NCI-H146 (cell line): ENCODE data around the gene NDOR1.
"Not testable (repeated sequence)": the region's sequence is repeated elsewhere in the genome, so short reads cannot be mapped to it uniquely, and the experiment has no call there.

ENCODE experiments used
- DNase-seq: peaks from one replicate; lab custom pipeline; 2025; lab: John Stamatoyannopoulos, UW

The NDOR1 gene

DNA sequence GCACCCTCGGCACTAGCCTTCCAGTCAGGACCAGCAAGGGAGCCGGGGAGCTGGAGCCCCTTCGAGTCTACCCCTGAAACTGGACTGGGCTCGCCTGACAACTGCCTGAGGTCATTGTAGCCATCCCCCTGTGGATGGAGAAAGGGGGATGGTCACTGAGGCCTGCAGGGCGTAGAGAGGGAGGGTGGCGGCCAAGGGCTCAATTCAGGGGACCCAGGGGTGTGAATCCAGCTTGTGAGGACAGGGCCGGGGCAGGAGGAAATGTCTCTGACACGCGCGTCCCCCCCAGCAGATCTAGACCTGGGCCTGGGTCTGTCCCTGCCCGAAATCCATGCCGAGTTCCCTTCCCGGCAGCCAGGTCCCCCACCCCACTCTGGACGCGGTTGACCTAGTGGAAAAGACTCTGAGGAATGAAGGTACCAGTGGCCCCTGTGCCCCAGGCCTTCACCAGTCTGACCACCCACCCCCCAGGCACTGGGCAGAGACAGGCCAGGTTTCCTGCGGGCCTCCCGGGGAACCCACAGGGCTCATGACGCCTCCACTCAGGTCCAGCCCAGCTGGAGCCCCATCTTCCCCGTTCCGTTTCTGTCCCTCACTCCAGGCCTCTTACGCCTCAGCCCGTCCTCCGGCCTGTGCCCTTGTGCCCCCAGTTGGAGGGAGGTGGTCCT lies 26.0 kb downstream of the NDOR1 start:
- no peak for DNase-seq

DNA sequence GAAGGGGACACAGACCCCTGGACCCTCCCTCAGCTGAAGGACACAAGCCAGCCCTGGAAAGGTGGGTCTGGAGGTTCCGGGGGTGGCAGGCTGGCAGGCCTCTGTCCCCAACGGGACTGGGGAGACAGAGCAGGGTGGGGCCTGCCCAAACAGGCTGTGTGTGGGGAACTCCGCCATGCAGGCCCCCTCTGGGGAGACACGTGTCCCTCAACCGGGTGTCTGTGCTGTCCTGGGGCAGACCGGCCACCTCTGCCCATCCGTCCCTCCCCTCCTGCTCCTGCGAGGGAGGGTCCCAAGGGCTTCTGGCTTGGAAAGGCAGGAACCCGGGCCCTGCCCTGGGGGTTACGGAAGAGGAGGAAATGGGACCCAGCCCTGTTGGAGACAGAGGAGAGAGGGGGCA lies 26.6 kb downstream of the NDOR1 start:
- DNase-seq = no peak

DNA sequence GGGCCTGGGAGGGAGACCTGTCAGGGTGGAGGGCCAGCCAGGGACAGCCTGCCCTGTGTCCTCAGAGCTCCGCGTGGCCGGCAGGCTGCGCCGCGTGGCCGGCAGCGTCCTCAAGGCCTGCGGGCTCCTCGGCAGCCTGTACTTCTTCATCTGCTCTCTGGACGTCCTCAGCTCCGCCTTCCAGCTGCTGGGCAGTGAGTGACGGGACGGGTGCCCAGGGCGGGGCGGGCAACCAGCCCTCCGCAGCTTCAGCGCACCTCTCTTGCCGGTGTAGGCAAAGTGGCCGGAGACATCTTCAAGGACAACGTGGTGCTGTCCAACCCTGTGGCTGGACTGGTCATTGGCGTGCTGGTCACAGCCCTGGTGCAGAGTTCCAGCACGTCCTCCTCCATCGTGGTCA lies 27.0 kb downstream of the NDOR1 start:
- no peak for DNase-seq

DNA sequence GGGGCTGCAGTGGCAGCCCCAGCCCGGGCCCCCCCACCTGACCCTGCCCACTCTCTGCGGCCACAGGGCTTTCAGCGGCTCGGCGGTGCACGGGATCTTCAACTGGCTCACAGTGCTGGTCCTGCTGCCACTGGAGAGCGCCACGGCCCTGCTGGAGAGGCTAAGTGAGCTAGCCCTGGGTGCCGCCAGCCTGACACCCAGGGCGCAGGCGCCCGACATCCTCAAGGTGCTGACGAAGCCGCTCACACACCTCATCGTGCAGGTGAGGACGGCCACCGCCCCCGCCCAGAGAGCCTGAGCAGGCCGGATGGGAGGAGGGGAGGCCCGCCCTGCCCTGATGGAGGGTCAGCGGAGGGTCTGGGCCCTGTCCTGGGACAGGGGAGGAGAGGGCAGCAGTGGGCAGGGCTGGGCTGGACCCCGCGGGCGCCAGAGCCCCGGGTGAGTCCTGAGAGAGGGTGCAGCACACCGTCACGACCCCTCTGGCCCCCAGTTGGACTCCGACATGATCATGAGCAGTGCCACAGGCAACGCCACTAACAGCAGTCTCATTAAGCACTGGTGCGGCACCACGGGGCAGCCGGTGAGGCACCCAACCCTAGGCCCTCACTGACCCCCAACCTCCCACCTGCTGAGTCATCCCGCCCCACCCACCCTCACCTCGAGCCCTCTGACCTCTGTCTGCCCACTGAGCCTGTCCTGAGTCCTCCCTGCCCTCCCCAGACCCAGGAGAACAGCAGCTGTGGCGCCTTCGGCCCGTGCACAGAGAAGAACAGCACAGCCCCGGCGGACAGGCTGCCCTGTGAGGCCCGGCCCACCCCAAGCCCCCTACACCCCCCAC lies 27.9 kb downstream of the NDOR1 start:
- no peak for DNase-seq

DNA sequence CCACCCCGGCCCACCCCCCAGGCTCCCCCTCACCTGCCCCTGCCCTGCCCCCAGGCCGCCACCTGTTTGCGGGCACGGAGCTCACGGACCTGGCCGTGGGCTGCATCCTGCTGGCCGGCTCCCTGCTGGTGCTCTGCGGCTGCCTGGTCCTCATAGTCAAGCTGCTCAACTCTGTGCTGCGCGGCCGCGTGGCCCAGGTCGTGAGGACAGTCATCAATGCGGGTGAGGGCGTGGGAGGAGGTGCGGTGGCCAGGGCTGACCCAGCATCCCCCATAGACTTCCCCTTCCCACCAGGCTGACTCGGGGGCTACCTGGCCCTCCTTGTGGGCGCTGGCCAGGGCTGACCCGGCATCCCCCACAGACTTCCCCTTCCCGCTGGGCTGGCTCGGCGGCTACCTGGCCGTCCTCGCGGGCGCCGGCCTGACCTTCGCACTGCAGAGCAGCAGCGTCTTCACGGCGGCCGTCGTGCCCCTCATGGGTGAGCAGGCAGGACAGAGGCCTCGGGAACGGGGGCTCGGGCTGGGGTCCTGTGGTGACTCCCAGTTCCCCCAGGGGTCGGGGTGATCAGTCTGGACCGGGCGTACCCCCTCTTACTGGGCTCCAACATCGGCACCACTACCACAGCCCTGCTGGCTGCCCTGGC lies 28.7 kb downstream of the NDOR1 start:
- DNase-seq = peak; percentile 42

DNA sequence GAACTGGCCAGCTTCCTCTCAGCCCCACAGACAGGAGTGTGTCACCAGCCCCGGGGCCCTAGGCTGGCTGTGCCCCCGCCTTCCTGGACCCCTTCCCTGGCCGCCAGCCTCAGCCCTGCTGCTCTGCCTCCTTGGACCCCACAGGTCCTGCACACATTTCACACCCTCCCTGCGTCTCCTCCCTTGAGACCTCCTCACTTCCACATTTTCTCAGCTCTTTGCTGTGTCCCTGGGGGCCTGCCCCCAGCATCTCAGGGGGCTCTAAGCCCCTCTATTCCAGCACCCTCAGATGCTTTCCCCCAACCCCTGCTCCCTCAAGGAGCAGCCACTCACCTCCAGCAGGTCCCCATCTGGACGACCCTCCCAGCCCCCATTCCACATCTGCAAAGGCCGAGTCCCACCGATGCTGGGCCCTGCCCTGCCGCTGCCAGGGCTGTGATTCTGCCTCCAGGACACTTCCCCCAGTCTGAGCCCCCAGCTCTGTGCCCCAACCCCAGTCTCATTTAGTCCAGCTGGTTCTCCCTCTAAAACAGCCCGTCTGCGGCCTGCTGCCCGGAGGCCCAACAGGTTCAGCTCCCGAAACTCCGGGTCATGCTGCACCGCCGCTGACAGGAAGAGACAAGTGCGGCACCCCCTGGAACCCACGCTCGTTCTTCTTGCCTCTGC lies 29.4 kb downstream of the NDOR1 start:
- DNase-seq = no peak

DNA sequence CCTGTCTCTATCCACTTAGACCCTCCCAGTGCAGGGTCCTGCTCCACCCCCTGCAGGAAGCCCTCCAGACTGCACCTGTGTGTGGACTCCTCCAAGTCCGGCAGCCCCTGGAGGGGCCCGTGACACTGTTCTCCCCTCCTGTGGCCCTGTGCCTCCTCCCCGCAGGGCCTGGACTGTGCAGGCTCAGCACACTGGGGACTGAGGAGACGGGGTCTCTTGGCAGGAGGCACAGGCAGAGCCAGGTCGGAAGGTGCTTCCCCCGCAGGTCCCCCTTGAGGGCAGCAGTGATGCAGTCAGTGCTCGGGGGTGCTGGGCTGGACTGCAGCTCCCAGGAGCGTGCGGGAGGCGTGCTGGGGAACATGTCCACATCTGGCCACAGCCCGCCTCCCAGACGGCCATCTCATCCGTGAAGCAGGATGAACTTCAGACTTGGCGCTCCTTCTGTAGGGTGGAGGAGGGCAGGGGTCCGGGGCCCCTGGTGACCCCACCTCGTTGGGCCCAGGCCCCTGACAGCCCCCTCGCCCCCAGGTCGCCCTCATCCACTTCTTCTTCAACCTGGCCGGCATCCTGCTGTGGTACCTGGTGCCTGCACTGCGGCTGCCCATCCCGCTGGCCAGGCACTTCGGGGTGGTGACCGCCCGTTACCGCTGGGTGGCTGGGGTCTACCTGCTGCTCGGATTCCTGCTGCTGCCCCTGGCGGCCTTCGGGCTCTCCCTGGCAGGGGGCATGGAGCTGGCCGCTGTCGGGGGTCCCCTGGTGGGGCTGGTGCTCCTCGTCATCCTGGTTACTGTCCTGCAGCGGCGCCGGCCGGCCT lies 30.1 kb downstream of the NDOR1 start:
- DNase-seq = peak; percentile 39

DNA sequence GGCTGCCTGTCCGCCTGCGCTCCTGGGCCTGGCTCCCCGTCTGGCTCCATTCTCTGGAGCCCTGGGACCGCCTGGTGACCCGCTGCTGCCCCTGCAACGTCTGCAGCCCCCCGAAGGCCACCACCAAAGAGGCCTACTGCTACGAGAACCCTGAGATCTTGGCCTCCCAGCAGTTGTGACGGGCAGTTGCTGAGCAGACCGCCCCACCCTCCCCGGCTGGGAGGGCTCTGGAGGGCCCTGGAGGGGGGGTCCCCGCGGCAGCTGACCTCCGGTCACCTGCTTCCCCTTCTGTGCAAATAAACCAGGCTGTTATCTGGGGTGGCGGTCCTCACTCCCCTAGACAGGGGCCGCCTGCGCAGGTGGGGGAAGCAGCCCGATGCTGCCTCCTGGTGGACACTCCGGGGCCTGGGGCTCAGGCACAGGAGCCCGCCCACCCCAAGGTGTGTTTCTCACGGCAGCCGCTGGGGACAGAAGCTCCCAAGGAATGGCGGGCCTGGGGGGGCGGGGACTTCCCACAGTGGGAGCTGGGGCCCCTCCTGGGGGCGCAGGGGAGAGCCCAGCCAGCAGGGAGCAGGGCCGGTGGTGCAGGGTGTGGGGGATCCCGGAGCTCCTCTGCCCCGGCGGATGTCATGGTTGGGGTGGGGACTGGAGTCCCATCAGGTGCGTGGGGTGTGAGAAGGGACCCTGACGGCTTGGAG lies 30.9 kb downstream of the NDOR1 start:
- DNase-seq = peak; percentile 86

DNA sequence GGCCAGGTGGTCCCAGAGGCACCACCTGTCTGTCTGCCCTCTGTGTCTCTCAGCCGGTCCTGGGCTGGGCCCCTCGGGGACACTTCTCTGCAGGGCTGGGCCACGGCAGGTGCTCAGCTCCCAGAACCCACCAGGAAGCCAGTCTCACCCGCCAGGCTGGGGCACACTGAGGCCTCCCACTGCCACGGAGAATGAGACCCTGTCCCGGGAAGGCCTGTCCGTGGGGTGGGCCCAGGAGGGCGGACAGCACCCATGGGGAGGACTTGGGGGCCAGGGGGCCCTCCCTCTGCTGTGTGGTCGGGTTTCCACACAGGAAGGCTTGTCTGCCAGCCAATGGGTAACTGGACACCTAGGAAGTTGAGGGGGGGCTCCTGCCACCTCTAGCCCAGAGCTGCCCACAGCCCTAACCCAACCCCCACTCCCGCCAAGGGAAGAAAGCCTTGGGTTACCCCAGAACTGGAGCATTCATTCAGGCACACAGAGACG lies 31.5 kb downstream of the NDOR1 start:
- peak; percentile 44 for DNase-seq

DNA sequence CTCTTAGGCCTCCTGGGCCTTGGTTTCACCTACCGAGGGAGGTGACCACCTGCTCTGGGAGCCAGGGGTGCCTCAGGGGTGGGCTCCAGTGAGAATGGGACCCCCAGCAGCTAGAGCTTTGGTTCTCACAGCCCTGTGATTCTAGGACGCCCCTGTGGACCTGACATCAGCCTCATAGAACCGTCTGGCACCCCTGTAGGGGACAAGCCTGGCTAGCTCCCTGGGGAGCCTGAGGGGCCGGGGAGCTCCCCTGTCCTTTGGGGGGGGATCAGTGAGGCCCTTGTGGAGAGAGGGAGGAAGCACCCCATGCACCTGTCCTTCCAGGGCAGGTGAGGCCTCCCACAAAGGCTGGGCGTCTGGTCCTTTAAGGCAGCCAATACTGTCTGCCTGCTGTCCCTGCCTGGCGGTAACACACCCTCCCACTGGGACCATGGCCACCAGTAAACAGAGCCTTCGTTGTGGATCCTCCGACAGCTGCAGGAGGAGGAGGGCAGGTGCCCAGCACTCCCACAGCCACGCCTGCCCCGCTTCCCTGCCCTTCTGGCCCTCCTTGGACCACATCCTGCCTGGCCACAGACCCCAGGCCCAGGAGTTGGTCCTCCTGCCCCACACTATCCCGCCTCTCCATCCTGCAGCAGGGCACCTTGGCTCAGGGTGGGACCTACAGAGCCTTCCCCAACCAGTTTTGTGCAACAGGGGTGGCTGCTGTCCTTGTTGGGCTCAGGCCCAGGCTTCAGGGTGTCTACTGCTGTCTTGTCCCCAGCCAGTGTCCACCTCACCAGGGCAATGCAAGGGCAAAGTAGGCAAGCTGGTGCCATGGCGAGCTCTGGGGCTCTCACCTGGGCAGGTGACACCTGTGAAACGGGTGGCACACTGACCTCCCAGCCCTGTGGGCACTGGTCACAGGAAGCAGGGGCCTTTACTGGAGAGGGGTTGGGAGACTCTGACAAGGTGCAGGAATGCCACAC lies 32.5 kb downstream of the NDOR1 start:
- DNase-seq = peak; percentile 88

DNA sequence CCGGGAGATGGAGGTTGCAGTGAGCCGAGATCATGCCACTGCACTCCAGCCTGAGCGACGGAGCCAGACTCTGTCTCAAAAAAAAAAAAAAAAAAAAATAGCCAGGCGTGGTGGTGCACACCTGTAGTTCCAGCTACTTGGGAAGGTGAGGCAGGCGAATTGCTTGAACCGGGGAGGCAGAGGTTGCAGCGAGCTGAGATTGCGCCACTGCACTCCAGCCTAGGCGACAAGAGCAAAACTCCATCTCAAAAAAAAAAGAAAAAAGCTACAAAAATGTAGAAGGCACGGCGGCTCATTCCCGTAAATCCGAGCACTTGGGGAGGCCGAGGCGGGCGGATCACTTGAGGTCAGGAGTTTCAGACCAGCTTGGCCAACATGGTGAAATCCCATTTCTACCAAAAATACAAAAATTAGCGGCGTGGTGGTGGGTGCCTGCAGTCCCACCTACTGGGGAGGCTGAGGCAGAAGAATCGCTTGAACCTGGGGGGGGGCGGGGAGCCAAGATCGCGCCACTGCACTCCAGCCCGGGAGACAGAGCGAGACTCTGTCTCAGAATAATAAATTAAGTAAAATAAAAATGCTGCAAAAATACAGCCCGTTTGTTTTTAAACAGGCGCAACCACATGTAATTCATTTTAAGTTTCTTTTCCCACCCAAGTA lies 34.2 kb downstream of the NDOR1 start:
- DNase-seq = not testable (repeated sequence)

DNA sequence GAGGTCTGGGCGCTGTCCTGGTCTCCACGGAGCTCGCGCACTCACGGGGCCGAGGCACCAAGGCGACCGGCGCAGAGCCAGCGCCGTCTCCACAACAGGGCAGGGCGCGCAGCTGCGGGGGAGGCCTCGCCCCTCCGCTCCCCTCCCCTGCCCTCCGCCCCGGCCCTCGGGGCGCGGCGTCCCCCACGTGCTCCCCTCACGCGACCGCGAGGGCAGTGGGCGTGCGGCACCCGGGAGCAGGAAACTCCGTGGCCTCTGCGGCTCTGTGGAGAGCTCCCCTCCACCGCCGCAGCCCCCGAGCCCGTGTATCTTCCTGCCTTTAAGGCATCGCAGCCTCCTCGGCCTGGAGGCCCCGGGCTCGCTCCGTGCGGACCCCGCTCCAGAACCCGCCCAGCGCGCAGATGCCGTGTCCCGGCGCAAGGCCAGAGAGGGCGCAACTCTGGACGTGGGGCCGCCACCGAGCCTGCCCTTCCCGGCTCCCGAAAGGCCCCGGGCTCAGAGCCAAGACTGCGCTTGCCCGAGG lies 34.9 kb downstream of the NDOR1 start:
- DNase-seq = peak; percentile 69

DNA sequence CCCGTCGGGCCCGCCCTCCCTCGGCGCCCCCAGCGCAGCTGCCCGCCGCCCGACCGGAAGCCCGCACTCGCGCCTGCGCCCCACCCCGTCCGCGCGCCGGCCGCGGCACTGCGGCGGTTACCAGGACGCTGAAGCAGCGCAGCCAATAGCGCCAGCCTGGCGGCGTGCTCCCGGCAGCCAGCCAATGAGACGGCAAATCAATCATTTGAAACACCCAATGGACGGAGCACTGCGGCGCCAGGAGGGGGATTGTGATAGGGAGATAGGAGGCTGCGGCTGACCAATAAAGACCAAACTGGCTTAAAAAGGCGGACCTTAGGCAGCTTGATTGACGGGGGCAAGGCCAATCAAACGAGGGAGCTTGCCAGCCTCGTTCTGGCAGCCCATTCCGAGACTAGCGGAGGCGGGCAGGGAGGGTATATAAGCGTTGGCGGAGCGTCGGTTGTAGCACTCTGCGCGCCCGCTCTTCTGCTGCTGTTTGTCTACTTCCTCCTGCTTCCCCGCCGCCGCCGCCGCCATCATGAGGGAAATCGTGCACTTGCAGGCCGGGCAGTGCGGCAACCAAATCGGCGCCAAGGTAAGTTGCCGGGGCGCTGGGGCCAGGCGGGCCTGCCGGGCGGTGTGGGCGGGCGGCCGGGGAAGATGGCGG lies 35.5 kb downstream of the NDOR1 start, which contains the start of gene TUBB4B:
Gene TUBB4B (plus strand): TSS at position 447 of the 649 bp plus-strand sequence. CDS start 74 bp downstream, at position 521.
- peak; percentile 99 for DNase-seq

DNA sequence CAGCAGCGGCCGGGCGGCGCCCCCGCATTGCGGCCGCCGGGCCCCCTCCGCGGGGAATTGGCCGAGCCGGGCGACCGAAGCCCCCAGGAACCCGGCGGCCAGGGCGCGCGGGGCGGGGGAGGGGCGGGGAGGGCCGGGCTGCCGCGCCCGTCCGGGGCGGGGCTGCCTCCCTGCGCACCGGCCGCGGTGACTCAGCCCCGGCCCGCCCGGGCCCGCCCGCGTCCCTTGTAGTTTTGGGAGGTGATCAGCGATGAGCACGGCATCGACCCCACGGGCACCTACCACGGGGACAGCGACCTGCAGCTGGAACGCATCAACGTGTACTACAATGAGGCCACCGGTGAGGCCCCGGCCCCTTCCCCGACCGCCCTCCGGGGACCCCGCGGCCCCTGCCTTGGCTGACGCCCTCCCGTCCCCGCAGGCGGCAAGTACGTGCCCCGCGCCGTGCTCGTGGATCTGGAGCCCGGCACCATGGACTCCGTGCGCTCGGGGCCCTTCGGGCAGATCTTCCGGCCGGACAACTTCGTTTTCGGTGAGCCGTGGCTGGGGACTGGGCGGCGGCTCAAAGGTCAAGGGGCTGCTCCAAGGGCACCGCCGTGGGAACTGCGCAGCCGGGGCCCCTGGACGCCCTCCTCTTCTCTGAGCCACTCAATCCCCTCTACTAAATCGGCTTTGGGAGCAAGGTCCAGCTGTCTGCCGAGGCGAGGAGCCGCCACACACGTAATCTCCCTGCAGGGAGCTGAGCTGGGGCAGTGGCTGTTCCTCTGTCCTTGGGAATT lies 36.2 kb downstream of the NDOR1 start:
- peak; percentile 38 for DNase-seq

DNA sequence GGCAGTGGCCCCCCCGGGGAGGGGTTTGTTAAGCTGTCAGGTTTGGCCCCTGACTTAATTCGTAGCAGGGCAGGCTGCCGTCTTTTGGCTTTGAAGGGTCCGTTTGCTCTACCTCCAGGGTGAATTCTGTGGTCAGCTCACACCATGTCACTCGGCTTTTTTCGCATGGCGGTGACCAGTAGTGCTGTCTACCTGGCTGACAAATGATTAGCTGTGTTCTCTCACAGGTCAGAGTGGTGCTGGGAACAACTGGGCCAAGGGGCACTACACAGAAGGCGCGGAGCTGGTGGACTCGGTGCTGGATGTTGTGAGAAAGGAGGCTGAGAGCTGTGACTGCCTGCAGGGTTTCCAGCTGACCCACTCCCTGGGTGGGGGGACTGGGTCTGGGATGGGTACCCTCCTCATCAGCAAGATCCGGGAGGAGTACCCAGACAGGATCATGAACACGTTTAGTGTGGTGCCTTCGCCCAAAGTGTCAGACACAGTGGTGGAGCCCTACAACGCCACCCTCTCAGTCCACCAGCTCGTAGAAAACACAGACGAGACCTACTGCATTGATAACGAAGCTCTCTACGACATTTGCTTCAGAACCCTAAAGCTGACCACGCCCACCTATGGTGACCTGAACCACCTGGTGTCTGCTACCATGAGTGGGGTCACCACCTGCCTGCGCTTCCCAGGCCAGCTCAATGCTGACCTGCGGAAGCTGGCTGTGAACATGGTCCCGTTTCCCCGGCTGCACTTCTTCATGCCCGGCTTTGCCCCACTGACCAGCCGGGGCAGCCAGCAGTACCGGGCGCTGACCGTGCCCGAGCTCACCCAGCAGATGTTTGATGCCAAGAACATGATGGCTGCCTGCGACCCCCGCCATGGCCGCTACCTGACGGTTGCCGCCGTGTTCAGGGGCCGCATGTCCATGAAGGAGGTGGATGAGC lies 37.0 kb downstream of the NDOR1 start:
- no peak for DNase-seq

DNA sequence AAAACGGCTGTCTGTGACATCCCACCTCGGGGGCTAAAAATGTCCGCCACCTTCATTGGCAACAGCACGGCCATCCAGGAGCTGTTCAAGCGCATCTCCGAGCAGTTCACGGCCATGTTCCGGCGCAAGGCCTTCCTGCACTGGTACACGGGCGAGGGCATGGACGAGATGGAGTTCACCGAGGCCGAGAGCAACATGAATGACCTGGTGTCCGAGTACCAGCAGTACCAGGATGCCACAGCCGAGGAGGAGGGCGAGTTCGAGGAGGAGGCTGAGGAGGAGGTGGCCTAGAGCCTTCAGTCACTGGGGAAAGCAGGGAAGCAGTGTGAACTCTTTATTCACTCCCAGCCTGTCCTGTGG lies 37.7 kb downstream of the NDOR1 start:
- DNase-seq = not testable (repeated sequence)
